Measurements from ENCODE around the gene PLPP3.
"Not testable (repeated sequence)": the region's sequence is repeated elsewhere in the genome, so short reads cannot be mapped to it uniquely, and the experiment has no call there.

PLPP3 gene

DNA sequence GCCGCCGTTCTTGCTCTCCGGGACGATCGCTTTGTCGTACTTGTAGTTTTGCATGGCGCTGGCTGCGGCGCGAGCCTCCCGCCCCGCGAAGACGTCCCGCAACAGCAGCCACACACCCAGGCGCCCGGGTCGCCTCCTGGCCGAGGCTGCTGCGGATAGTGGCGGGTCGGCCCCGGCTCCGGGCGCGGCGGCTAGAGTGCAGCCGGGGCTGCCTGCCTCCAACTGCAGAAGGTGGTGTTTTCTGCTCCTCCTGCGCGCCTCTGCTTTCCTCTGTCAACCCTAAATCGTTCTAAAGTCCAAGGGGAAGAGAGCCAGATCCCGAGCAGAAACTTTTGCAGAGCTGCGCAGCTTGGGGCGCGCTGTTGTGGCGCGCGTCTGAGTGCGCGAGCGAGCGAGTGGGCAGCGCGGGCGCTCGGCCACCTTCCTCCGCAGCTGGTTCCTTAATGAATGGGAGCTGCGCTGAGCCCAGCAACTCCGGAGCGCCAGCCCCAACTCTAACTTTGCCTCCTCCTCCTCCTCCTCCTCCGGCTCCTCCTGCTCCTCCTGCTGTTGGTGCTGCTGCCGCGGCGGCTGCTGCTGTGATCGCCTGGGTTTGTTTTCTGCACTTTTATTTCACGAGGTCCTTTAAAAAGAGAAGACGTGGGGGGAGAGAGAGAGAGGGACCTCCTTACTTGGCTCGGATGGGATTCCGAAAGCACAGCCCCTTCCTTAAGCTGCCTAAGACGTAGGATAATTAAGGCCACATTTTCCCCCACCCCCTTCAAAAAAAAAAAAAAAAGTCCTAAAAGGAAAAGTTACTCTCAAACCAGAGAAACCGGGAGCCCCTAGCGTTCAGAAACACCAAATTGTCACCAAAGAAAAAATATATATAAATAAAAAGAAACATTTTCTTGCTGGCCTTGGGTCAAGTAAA lies at the start of gene PLPP3:
TSS of gene PLPP3 (minus strand) at position 601 of the 913 bp plus-strand sequence. CDS start at position 54, 547 bp downstream.
- peak; percentile 84 for DNase-seq

DNA sequence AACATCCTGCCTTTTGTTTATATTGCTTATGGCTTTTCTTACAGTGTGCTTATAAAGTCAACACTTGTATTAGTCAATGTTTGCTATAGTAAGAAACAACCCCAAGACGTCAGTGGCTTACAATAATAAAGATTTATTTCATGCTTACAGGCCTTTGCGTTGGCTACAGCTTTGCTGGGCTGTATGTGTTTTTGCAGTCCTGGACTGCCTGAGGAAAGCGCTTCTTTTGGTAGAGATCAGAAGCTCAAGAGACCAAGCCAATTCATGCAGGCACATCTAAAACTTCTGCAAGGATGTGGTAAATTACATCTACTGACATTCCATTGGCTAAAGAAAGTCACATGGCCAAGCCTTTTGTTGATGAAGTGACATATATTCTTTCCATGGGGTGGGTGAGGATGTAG lies 48.3 kb upstream of the PLPP3 start:
- DNase-seq: no peak

DNA sequence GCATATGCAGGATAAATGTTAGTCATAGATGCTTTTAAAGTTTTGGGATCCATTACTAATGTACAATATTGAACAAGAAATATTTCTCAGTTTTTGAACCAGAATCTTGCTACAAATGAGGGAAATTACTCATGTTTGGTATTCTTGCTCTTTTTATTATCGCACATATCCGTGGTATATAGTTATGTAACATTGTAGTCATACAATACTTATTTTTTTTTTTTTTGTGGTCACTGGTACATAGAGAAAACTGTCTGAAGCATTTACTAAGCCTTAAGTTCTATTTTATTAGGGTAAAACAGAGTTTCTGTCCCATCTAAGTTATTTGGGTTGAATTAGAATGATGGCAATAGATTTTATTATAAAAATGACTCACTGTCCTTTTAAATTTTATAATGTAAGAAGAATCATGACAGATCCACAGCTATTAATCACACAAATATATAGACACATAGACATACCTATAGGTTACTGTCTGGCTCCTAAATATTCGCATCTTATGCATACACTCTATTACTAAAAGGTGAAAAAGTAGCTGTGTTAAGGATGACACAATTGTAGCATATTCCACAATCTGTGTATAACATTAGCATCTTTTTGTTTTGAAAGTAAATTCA lies 47.8 kb upstream of the PLPP3 start:
- no peak for DNase-seq

DNA sequence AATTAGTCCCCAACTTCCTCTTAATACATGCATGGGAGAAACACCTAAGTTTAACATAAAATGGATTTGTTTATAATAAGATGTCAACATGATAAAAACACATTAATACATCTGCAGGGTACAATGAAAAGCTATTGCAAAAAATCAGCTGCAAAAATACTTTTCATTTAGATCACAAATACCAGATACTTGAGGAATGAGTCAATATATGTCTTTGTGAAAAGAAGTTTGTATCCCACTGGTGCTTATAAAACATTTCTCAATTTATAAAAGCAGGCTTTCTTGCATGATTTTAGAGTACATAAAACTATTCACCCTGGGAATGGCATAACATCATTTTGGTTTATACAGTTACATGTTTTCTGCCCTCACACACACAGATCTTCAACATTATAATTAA lies 47.2 kb upstream of the PLPP3 start:
- no peak for DNase-seq

DNA sequence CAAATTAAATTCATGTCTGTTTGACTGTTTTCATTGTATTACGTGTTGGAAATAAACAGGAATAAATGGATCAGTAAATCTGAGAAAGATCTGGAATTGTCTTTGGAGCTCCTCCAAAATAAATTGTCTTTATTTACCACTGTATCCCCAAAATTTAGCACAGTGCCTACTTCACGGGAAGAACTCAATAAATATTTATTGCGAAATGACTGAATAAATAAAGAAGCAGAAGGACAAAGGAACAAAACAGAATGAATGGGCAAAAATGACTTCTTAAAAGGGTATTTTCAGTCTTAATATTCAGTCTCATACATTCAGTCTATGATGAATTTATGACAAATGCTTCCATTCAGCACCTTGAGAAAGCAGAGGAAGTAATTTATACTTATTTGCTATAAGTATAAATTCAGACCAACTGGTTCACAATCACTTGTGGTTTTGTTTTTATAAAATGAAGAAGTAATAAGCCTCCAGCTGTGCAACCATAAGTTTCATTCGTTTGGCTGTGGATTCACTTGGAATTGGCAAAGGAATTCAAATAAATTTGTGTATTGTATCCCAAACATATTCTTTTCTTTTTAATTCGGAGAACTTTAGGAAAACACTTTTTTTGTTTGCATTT lies 46.6 kb upstream of the PLPP3 start:
- no peak for DNase-seq

DNA sequence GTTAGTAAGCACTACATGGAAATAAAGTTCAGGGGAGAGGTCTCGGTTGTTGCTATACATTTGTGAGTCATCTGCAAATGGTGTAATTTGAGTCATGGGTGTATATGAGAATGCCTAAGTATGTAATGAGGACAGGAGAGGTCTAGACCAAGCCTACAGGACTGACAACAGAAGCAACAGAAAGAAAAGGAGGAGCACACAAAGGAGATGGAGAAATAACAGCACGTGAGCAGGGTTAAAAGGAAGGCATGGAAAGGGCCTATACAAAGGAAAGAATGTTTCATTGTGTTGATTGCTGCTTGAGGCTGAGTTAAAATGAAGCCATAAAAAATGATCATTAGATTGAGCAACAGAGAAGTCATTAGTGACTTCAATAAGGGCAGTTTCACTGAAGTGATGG lies 37.8 kb upstream of the PLPP3 start:
- peak; percentile 50 for DNase-seq

DNA sequence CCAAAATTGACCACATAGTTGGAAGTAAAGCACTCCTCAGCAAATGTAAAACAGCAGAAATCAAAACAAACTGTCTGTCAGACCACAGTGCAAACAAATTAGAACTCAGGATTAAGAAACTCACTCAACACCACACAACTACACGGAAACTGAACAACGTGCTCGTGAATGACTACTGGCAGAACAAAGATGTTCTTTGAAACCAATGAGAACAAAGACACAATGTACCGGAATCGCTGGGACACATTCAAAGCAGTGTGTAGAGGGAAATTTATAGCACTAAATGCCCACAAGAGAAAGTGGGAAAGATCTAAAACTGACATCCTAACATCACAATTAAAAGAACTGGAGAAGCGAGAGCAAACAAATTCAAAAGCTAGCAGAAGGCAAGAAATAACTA lies 31.4 kb upstream of the PLPP3 start:
- DNase-seq: not testable (repeated sequence)

DNA sequence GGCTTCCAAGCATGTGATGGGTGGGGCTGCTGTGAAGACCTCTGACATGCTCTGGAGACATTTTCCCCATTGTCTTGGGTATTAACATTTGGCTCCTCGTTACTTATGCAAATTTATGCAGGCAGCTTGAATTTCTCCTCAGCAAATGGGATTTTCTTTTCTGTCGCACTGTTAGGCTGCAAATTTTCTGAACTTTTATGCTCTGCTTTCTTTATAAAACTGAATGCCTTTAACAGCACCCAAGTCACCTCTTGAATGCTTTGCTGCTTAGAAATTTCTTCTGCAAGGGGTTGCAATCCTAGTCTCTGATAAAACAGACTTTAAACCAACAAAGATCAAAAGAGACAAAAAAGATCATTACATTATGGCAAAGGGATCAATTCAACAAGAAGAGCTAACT lies 30.7 kb upstream of the PLPP3 start:
- DNase-seq: not testable (repeated sequence)

DNA sequence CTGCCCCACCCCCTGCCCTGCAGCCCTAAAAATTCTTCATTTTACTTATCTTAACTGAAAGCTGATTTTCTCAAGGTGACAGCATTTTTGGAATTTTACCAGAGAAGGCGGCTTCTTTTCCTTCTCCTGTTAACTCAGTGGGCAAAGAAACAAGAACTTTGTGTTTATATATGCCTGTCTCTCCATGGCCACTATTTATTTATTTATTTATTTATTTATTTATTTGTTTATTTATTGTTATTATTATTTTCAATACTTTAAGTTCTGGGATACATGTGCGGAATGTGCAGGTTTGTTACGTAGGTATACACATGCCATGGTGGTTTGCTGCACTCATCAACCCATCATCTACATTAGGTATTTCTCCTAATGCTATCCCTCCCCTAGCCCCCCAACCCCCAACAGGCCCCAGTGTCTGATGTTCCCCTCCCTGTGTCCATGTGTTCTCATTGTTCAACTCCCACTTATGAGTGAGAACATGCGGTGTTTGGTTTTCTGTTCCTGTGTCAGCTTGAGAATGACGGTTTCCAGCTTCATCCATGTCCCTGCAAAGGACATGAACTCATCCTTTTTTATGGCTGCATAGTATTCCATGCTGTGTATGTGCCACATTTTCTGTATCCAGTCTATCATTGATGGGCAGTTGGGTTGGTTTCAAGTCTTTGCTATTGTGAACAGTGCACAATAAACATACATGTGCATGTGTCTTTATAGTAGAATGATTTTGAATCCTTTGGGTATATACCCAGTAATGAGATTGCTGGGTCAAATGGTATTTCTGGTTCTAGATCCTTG lies 16.2 kb upstream of the PLPP3 start:
- DNase-seq: not testable (repeated sequence)

DNA sequence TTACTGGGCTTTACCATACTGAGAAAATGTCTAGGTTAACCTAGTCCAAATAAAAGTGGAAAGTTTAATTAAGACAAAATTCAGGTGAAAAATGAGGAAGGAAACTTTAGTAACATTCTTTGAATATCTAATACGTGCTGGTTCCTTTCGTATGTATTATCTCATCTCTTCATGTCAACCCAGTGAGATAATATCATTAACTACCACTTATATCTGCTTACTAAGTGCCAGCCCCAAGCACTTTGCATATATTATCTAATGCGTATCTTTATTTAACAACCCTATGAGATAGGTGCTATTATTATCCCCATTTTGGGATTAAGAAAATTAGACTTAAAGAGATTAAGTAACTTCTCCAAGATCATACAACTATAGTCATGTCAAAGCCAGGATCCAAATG lies 12.5 kb upstream of the PLPP3 start:
- DNase-seq: no peak

DNA sequence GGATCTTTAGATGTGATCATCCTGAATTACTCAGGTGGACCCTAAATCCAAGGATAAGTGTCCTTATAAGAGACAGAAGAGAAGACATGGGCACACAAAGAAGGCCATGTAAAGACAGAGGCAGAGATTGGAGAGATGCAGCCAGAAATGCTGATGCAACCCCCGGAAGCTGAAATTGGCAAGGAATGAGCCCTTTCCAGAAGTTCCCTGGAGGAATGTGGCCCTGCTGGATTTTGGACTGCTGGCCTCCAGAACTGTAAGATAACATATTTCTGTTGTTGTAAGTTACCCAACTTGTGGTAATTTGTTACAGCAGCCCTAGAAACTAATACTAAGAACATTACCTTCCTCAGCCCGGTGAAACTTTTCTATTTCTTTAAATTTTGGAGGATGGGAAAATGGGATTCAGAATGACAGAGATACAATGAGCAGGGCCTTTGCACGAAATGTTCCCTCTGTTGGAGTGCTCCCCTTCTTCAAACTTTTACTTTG lies 11.2 kb upstream of the PLPP3 start:
- DNase-seq: no peak

DNA sequence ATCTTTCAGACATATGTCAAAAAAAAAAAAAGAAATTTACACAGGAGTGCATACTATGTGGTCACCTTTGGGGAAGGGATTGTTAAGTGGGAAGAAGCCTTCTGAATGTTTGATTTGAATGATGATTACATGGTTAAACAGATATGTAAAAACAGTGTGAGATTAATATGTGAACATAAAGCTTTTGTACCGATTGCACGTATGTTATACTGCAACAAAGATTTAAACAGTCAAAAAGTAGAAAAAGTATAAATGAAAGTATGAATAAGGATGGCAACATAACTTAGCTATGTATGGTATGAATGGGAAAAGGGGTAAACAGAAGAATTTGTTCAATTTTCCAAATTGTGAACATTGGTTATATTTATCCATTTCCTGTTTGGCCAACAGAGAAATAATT lies 10.0 kb upstream of the PLPP3 start:
- no peak for DNase-seq

DNA sequence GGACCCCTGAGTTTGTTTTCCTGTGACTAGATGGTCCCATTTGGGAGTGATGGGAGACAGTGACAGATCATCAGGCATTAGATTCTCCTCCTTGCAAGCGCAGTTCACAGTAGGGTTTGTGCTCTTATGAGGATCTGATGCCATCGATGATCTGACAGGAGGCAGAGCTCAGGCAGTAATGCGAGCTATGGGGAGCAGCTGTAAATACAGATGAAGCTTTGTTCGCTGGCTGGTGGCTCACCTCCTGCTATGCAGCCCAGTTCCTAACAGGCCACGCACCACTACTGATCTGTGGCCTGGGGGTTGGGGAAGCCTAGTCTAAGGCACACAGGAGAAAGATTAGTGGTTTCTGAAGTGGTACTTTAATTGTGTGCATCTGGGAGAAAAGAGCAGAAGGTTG lies 7.1 kb upstream of the PLPP3 start:
- DNase-seq: no peak

DNA sequence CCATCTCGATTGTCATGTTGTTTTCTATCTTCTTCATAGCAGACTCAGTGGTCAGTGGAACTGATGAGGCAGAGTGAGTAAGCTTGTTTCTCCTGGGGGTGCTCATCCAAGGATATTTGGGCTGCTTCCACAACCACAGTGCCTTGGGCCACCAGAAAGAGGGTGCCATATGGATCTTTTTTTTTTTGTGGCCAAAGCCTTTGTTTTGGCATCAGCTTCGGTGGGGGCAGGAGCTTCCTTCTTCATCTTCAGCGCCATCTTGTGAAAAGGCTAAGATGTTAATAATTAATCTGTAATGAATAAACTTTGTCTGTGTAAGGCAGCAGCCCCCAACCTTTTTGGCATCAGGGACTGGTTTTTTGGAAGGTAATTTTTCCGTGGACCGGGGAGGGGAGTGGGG lies 6.6 kb upstream of the PLPP3 start:
- no peak for DNase-seq

DNA sequence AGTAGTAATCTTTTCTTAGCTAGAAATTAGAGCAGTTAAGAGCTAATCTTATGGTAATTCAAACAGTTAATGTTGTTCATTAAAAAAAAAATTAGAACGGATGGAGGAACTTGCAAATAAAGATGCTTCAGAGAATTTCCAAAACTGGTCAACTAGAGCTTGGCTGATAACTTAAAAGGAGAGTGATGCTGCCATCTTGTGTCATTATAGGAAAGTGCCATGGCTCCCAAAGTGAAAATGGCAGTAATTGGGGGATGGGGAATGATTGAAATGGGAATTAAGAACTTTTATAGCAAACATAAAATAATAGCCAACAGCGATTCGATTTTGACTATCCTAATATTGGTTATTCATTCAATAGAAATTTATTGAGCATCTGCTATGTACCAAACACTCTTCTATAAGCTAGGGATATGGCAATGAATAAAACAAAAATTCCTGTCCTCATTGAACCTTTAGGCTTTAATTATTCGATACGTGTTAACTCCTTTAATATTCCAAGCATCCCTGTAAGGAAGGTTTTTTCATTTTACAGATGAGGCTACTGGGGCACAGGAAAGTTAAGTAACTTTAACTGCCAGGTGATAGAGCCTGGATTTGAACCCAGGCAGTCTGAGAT lies 5.7 kb upstream of the PLPP3 start:
- peak; percentile 18 for DNase-seq

DNA sequence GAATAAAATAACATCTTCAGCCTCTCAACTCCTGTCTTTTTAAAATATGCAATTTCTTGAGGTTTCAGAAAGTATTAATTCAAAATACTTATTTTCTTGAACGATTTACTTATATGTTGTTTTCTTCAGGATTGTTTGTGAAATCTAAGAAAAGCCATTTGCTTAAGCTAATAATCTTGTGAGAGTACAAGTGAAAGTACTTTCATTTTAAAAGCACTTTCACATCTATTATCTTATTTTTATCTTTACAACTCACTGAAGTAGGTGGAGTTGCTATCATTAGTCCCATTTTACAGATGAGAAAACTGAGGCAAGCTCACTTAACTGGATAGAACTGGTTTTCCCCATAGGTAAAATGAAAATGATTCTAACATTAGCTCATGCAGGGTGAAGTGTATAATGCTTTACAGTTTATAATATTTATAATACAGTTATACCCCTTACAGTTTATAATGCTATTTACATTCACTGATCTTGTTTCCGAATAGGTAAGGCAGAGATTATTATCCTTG lies 4.7 kb upstream of the PLPP3 start:
- DNase-seq: no peak

DNA sequence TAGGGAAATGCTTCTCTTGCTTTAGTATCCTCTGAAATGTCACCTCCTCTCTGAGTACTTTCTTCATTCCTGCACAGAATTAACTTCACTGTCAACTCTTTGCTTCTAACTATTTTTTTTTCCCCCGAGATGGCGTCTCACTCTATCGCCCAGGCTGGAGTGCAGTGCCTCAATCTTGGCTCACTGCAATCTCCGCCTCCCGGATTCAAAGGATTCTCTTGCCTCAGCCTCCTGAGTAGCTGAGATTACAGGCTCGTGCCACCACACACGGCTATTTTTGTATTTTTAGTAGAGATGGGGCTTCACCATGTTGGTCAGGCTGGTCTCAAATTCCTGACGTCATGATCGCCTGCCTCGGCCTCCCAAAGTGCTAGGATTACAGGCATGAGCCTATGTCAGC lies 1.4 kb upstream of the PLPP3 start:
- no peak for DNase-seq

DNA sequence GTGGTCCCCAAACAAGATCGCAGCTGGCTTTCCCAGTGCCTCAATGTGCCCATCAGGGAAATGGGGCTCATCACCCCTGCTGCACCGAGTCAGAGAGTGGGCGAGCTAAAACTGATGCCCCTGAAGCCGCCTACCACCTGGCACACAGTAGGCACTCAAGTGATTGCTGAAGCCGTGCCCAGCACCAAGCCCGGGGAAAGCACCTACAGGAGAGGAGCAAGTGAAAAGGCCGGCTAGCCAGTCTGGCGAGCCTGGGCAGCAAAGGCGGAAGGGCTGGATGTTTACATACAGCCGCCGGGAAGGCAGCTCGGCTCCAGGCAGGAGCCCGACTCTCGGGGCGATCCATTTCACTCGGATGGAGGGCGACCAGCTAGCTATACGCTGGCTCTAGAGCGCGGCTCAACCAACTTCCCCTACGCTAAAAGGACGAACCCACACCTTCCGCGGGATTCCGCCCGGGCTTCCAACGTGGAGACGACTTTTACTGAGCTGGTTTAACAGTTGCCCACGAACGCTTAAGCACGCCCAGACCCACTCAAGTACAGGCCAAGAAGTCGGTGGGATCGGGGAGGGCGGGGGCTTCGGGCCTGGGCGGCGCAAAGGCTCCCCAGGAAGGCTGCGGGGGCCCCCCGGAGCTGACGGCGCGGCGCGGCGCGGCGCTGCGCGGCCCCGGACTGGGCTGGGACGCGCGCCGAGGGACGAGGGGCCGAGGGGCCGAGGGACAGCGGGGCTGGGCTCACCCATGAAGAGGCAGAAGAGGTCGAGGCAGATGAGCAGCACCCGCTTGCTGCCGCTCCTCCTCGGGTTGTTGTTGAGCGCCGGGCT lies 1.0 kb downstream of the PLPP3 start:
- peak; percentile 82 for DNase-seq

DNA sequence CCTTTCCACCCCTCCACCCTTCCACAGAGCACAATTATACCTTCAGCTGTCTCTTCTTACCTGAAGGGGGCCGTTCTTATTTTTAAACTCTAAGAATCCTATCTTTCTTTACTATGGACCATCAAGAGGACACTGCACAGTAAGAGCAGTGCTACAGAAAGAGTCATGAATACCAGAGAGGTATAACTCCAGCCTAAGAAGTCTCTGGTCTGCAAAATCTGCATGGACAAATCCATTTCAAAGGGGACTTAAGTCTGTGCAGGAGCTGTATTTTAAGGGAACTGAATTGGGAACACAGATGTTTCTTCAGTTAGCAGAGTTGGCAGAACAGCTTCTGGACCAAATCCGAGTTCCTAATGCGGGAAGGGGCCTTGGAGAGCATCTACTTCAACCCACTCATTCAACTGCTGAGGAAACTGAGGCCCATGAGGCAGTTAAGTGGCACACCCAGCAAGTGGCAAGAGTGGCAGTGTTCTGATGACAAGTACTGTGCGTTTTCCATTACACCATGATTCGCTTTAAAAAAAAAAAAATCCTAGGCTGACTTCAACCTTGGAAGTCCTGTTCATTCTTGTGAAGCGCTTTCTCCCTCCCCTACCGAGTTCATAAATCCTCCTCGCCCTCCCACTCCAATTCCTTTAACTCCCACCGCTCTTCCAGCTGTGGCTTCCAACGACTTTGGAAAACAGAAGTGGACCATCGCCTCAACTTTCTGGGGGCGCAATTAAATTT lies 1.8 kb downstream of the PLPP3 start:
- DNase-seq: no peak

DNA sequence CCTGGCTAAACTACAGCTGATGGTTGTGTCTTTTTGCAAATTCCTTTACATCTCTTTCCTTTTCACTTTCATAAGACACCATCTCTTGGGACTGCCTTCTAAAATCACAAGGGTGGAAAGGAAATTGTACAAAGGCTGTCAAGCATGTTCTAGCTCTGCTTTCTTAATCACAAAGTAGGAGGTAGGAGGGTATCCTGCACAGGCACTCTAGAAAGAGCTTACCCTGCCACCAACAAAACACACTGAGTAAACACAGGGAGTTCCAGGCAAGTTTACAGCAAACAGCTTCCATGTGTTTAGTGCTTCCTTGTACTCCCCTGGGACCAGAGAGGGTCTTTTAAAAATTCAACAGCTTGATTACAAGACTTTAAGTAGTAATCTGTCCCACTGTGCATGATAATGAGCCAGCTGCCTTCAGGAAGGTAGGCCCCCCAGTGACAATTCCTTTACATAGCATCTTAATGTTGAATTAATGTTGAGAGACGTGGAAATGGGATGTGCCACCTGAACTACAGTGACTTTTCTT lies 2.4 kb downstream of the PLPP3 start:
- peak; percentile 64 for DNase-seq
